Muscle layer of duodenum (tissue), 2 donors: ENCODE results near the gene PPP4R1.

Source experiments
- H3K27ac ChIP-seq: one replicate; pipeline ENCODE4 v1.7.0; 2013; ENCODE audit warnings: mild to moderate bottlenecking, low read length
- H3K27me3 ChIP-seq: one replicate; pipeline ENCODE4 v1.7.0; 2013; ENCODE audit warnings: low read depth, mild to moderate bottlenecking, control low read depth, low read length
- H3K36me3 ChIP-seq, 2 donors: one replicate each; pipeline ENCODE4 v1.7.0; 2013; ENCODE audit warnings: low read length in 2 of 2, control low read depth in 1 of 2, mild to moderate bottlenecking in 1 of 2; ENCODE audit not compliant: insufficient read depth in 2 of 2, control insufficient read depth in 1 of 2
- H3K4me1 ChIP-seq, 2 donors: one replicate each; pipeline ENCODE4 v1.7.0; 2013; ENCODE audit warnings: low read length in 2 of 2, mild to moderate bottlenecking in 2 of 2, control low read depth in 1 of 2, moderate library complexity in 1 of 2; ENCODE audit not compliant: insufficient read depth in 2 of 2, control insufficient read depth in 1 of 2
- H3K4me3 ChIP-seq, 2 donors: one replicate each; pipeline ENCODE4 v1.7.0; 2013; ENCODE audit warnings: low read length in 2 of 2, low read depth in 1 of 2, mild to moderate bottlenecking in 1 of 2
- H3K9me3 ChIP-seq, 2 donors: one replicate each; pipeline ENCODE4 v1.7.0; 2013; ENCODE audit warnings: low read length in 2 of 2, control low read depth in 1 of 2, mild to moderate bottlenecking in 1 of 2; ENCODE audit not compliant: control insufficient read depth in 1 of 2
- donor health status: healthy.

Gene PPP4R1

GRCh38 chr18:9581667-9582066 lies 32.7 kb downstream of the PPP4R1 start:
- no peaks in the 10 kb centered on the region for H3K9me3 ChIP-seq
- no peaks in the 10 kb centered on the region for H3K27me3 ChIP-seq
- H3K27ac ChIP-seq, result no peak overlapping the region
- no peaks in the 10 kb centered on the region for H3K4me1 ChIP-seq
- H3K36me3 ChIP-seq, result peaks cover 37 to 46% of the 10 kb centered on the region in 2 donors
- no peak overlapping the region for H3K4me3 ChIP-seq

- Histone ChIP-seq H3K27ac (no peak overlapping the region), H3K9me3 (no peaks in the 10 kb centered on the region), H3K4me3 (no peak overlapping the region), H3K36me3 (peaks cover 31 to 44% of the 10 kb centered on the region in 2 donors), H3K27me3 (no peaks in the 10 kb centered on the region), H3K4me1 (peaks cover 0 to 7% of the 10 kb centered on the region in 2 donors)
Measured at GRCh38 chr18:9578306-9578705, 36.1 kb downstream of the PPP4R1 start.

GRCh38 chr18:9577361-9577760 lies 37.0 kb downstream of the PPP4R1 start:
- no peak overlapping the region for H3K27ac ChIP-seq
- H3K4me1 ChIP-seq, result peaks cover 0 to 7% of the 10 kb centered on the region in 2 donors
- no peak overlapping the region for H3K4me3 ChIP-seq
- peaks cover 29 to 41% of the 10 kb centered on the region in 2 donors for H3K36me3 ChIP-seq
- H3K9me3 ChIP-seq, result no peaks in the 10 kb centered on the region
- H3K27me3 ChIP-seq, result no peaks in the 10 kb centered on the region

GRCh38 chr18:9575558-9575957 lies 38.8 kb downstream of the PPP4R1 start:
- no peak overlapping the region for H3K27ac ChIP-seq
- no peaks in the 10 kb centered on the region for H3K9me3 ChIP-seq
- peaks cover 0 to 7% of the 10 kb centered on the region in 2 donors for H3K4me1 ChIP-seq
- peaks cover 28% of the 10 kb centered on the region in 2 donors for H3K36me3 ChIP-seq
- no peak overlapping the region for H3K4me3 ChIP-seq
- H3K27me3 ChIP-seq, result no peaks in the 10 kb centered on the region

GRCh38 chr18:9574473-9575115 lies 39.8 kb downstream of the PPP4R1 start:
- Histone ChIP-seq H3K27me3 (no peaks in the 10 kb centered on the region), H3K36me3 (peaks cover 23 to 35% of the 10 kb centered on the region in 2 donors), H3K9me3 (no peaks in the 10 kb centered on the region), H3K4me1 (peaks cover 0 to 7% of the 10 kb centered on the region in 2 donors), H3K27ac (no peak overlapping the region), H3K4me3 (no peak overlapping the region)

GRCh38 chr18:9571546-9571945 lies 42.8 kb downstream of the PPP4R1 start:
- Histone ChIP-seq H3K27ac (no peak overlapping the region), H3K36me3 (peaks cover 13 to 37% of the 10 kb centered on the region in 2 donors), H3K27me3 (no peaks in the 10 kb centered on the region), H3K9me3 (no peaks in the 10 kb centered on the region), H3K4me1 (peaks cover 0 to 7% of the 10 kb centered on the region in 2 donors), H3K4me3 (no peak overlapping the region)

- Histone ChIP-seq H3K36me3 (peaks cover 17 to 37% of the 10 kb centered on the region in 2 donors), H3K27me3 (no peaks in the 10 kb centered on the region), H3K27ac (no peak overlapping the region), H3K4me3 (no peak overlapping the region), H3K4me1 (peaks cover 0 to 7% of the 10 kb centered on the region in 2 donors), H3K9me3 (no peaks in the 10 kb centered on the region)
Measured at GRCh38 chr18:9570255-9570654, 44.1 kb downstream of the PPP4R1 start.

GRCh38 chr18:9569178-9569577 lies 45.2 kb downstream of the PPP4R1 start:
- H3K36me3 ChIP-seq, result peaks cover 12 to 37% of the 10 kb centered on the region in 2 donors
- no peak overlapping the region for H3K27ac ChIP-seq
- peaks cover 1 to 16% of the 10 kb centered on the region in 2 donors for H3K4me1 ChIP-seq
- no peak overlapping the region for H3K4me3 ChIP-seq
- no peaks in the 10 kb centered on the region for H3K27me3 ChIP-seq
- no peaks in the 10 kb centered on the region for H3K9me3 ChIP-seq

- peaks cover 17 to 37% of the 10 kb centered on the region in 2 donors for H3K36me3 ChIP-seq
- no peaks in the 10 kb centered on the region for H3K27me3 ChIP-seq
Measured at GRCh38 chr18:9568186-9568585, 46.2 kb downstream of the PPP4R1 start.

GRCh38 chr18:9565407-9565806 lies 49.0 kb downstream of the PPP4R1 start:
- Histone ChIP-seq H3K27me3 (no peaks in the 10 kb centered on the region), H3K36me3 (peaks cover 24 to 40% of the 10 kb centered on the region in 2 donors), H3K4me1 (peaks cover 4 to 34% of the 10 kb centered on the region in 2 donors), H3K27ac (no peak overlapping the region), H3K9me3 (no peaks in the 10 kb centered on the region), H3K4me3 (no peak overlapping the region)

More at GRCh38 chr18:9568186-9568585, 46.2 kb downstream of the PPP4R1 start:
- no peaks in the 10 kb centered on the region for H3K9me3 ChIP-seq
- no peak overlapping the region for H3K4me3 ChIP-seq
- peaks cover 4 to 25% of the 10 kb centered on the region in 2 donors for H3K4me1 ChIP-seq
- no peak overlapping the region for H3K27ac ChIP-seq

- no peak overlapping the region for H3K4me3 ChIP-seq
- H3K4me1 ChIP-seq, result peaks cover 4 to 34% of the 10 kb centered on the region in 2 donors
- H3K9me3 ChIP-seq, result no peaks in the 10 kb centered on the region
- no peak overlapping the region for H3K27ac ChIP-seq
- H3K36me3 ChIP-seq, result peaks cover 36 to 40% of the 10 kb centered on the region in 2 donors
- H3K27me3 ChIP-seq, result no peaks in the 10 kb centered on the region
Measured at GRCh38 chr18:9563331-9563730, 51.0 kb downstream of the PPP4R1 start.

- Histone ChIP-seq H3K9me3 (no peaks in the 10 kb centered on the region), H3K36me3 (peaks cover 44 to 45% of the 10 kb centered on the region in 2 donors), H3K27ac (no peak overlapping the region), H3K4me1 (peaks cover 4 to 34% of the 10 kb centered on the region in 2 donors), H3K4me3 (no peak overlapping the region), H3K27me3 (no peaks in the 10 kb centered on the region)
Measured at GRCh38 chr18:9562584-9562983, 51.8 kb downstream of the PPP4R1 start.
